Measurements from ENCODE around the gene SMAD3.

The SMAD3 gene

GRCh38 chr15:67127965-67128364 is 62.6 kb downstream of the SMAD3 start:
- no peak for DNase-seq (ENCODE audit: low read depth)

GRCh38 chr15:67130166-67130565 is 64.8 kb downstream of the SMAD3 start:
- no peak for DNase-seq (ENCODE audit: low read depth)

- no peak for DNase-seq (ENCODE audit: low read depth)
These were observed 65.5 kb downstream of the SMAD3 start for GRCh38 chr15:67130673-67131601.

- DNase-seq (ENCODE audit: low read depth): no peak
These were observed 66.9 kb downstream of the SMAD3 start for GRCh38 chr15:67132276-67132675.

- no peak for DNase-seq (ENCODE audit: low read depth)
These were observed 67.6 kb downstream of the SMAD3 start for GRCh38 chr15:67133026-67133425.

- no peak for DNase-seq (ENCODE audit: low read depth)
These were observed 68.3 kb downstream of the SMAD3 start for GRCh38 chr15:67133738-67134066.

- DNase-seq (ENCODE audit: low read depth): peak; percentile 31
These were observed 68.9 kb downstream of the SMAD3 start for GRCh38 chr15:67134067-67134838.

GRCh38 chr15:67134871-67135492 is 69.6 kb downstream of the SMAD3 start:
- no peak for DNase-seq (ENCODE audit: low read depth)

GRCh38 chr15:67135494-67135893 is 70.1 kb downstream of the SMAD3 start:
- no peak for DNase-seq (ENCODE audit: low read depth)

GRCh38 chr15:67136802-67137201 is 71.4 kb downstream of the SMAD3 start:
- no peak for DNase-seq (ENCODE audit: low read depth)

- DNase-seq (ENCODE audit: low read depth): no peak
These were observed 71.9 kb downstream of the SMAD3 start for GRCh38 chr15:67137319-67137718.

GRCh38 chr15:67137951-67138848 is 72.8 kb downstream of the SMAD3 start:
- DNase-seq (ENCODE audit: low read depth): no peak

GRCh38 chr15:67138891-67139855 is 73.8 kb downstream of the SMAD3 start:
- DNase-seq (ENCODE audit: low read depth): no peak

GRCh38 chr15:67140078-67140833 is 74.9 kb downstream of the SMAD3 start:
- no peak for DNase-seq (ENCODE audit: low read depth)

- no peak for DNase-seq (ENCODE audit: low read depth)
These were observed 76.8 kb downstream of the SMAD3 start for GRCh38 chr15:67142092-67142766.

- DNase-seq (ENCODE audit: low read depth): no peak
These were observed 77.3 kb downstream of the SMAD3 start for GRCh38 chr15:67142767-67143100.

GRCh38 chr15:67143646-67144045 is 78.2 kb downstream of the SMAD3 start:
- no peak for DNase-seq (ENCODE audit: low read depth)

GRCh38 chr15:67144609-67145311 is 79.4 kb downstream of the SMAD3 start:
- no peak for DNase-seq (ENCODE audit: low read depth)

- DNase-seq (ENCODE audit: low read depth): no peak
These were observed 79.9 kb downstream of the SMAD3 start for GRCh38 chr15:67145312-67145610.

Data from activated T-cell treated with anti-CD3 and anti-CD28 coated beads for 48 hours (primary cell).